ENCODE measurements around the gene C6orf47.

C6orf47 gene

DNA sequence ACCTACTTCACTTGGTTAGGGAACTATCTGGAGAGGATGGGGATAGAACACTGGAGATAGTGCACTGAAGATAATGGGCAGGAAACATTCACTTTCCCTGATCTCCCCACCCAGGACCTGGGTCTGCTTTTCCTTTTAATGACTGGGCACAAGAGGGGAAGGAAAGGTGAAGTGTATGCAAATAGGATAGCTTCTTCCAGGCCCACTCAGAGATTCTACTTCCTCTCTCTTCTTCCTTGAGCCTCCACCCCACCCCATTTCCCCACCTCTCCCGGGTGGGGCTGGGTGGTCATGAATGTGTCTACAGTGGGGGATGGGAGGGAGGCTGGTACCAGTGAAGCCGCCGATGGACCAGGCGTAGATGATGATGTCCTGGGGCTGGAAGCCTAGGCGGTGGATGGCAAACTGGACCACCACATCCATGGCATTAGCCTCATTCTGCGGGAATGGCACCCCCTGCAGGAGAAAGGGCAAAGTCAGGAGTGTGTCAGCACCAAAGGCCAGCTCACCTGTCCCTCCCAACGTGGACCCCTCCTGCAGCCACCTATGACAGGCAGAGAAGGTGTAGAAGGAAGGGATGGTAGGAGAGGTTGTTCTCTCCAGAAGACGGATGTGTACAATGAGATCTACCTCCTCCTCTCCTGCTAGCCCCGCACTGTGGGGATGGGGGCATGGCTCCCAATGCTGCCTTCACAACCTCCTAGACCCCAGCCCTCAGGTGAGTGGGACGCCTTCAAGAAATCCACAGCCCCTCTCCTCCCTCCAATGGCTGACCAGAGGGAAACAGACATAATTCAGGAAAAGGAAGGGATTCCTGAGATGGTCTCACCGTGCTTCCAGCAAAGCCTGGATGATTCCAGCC, 28.9 kb upstream of the C6orf47 start:
- in situ Hi-C loops (cut with MboI; ENCODE audit: low sequenced_read_pairs): loop anchor here (10.0 kb wide), 1 partner anchor 75 kb away; the partner anchor contains the start of gene SAPCD1

DNA sequence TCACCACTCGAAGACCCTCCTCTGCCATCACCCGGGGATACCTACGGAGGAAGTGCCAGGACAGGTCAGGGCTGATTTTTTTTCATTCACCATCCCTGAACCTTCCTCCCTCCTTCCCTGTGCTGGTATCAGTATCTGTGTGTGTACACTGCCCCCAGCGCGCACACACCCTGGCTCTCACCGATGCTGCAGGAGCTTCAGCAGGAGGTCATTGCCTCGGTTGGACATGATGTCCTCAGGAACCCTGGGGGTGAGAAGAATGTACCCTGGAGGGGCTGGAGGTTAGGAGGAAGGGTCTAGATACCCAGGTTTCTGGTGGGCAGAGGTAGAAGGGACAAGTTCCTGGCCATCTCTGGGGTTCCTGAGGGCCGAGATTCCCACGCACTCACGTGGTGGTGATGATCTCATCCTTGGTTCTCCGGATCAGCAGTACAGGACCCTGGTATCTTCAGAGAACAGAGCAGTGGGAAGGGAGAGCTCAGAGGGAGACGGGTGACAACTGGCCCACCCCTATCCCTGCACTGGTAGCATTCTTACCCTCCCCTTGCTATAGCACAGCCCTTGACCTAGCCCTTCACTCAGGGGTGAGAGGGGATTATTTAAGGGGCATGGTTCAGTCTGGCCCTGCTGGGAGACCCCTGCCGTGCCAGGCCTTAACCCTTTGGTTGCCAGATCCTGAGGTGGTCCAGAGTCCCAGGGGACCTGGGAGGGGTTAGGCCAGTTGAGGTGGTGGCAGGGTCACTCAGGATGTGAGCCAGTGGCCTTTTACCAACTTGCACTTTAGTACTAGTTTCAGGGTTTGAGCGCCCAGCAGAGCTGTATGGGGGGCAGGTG, 27.5 kb upstream of the C6orf47 start:
- in situ Hi-C loops (cut with MboI; ENCODE audit: low sequenced_read_pairs): loop anchor here (10.0 kb wide), 1 partner anchor 77 kb away; the partner anchor contains the start of gene SAPCD1

DNA sequence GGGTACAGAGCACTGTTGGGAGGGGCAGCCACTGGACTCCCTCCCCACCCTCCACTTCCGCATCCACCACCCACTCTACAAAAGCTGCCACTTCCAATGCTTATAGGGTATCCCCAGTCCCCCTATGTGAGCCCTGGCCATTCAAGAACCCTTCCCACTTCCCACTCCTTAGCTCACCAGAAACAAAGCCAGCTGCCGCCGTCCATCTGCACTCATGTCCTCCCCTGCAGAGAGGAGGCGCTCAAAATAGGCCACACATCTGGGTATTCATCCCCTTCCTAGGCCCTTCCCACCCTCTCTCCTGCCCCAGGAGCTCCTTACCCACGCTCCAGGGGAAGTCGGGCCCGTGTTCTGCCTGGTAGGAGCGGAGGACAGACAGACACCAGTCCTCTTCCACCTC, 26.7 kb upstream of the C6orf47 start:
- in situ Hi-C loops (cut with MboI; ENCODE audit: low sequenced_read_pairs): loop anchor here (10.0 kb wide), 1 partner anchor 77 kb away; the partner anchor contains the start of gene SAPCD1

DNA sequence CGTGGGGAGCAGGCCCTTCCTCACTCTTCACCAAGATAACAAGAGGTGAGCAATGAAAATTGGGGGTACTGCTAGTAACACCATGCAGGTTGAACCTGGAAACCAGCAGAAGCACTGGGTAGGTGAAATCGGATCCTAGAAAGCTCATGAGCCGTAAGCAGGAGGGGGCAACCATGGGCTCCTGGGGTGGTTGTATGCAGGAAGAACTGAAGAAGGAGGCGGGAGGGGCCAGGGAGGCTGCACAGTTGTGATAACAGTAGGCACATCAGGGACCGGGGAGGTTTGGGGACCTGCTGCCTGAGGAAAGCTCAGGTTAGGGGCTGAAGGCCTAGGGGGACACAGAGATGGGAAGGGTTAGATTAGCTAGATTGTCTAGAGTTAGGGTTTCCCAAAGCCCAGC, 25.9 kb upstream of the C6orf47 start:
- in situ Hi-C loops (cut with MboI; ENCODE audit: low sequenced_read_pairs): loop anchor here (10.0 kb wide), 1 partner anchor 78 kb away; the partner anchor contains the start of gene SAPCD1

GRCh38 chr6:31683591-31683990, 23.0 kb upstream of the C6orf47 start:
- in situ Hi-C loops (cut with MboI; ENCODE audit: low sequenced_read_pairs): loop anchor here (10.0 kb wide), 1 partner anchor 81 kb away; the partner anchor contains the start of gene SAPCD1

GRCh38 chr6:31681135-31681671, 20.6 kb upstream of the C6orf47 start:
- in situ Hi-C loops (cut with MboI; ENCODE audit: low sequenced_read_pairs): loop anchor here (10.0 kb wide), 1 partner anchor 84 kb away; the partner anchor contains the start of gene SAPCD1

DNA sequence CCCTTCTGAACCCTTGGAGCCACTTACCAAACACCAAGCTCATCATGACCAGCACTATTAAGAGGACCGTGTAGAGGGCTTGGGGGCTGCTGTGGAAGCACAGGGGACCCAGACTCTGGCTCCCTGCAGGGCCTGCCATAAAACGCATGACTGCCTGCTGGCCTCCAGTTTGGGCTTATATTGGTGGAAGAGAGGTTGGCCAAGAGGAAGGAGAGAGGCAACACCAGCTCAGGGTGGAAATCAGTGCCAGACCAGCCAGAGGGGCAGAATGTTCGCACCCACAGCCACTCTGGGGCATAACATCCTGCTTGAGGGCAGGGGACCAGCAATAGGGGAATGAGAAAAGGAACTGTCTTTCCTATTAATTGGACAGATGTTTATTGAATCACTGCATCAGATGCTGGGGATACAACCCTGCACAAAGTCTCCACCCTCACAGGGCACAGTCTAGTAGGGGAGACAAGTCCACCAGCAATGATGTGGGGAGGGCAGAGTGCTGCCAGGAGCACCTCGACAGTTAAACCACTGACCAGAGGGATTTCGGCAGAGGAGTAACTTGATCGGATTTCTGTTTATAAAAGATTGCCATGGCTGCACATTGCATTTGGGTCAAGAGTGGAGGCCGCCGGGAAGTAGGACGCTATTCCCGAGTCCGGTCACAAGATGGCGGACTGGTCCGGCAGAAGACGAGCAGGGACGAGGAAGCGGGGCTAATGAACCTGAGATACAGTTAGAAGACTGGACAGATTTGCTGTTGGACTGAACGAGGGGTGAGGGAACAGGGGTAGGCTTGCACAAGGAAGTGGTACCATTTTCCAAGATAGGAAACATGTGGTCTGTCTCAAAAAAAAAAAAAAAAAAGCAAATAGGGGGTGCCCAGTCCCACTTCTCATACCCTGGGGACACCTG, 19.9 kb upstream of the C6orf47 start, which contains the start of gene LY6G5C:
LY6G5C (minus strand) TSS at position 842 of the 909 bp plus-strand sequence; CDS start at position 148, 694 bp downstream.
- in situ Hi-C loops (cut with MboI; ENCODE audit: low sequenced_read_pairs): loop anchor here (10.0 kb wide), 1 partner anchor 84 kb away; the partner anchor contains the start of gene SAPCD1

DNA sequence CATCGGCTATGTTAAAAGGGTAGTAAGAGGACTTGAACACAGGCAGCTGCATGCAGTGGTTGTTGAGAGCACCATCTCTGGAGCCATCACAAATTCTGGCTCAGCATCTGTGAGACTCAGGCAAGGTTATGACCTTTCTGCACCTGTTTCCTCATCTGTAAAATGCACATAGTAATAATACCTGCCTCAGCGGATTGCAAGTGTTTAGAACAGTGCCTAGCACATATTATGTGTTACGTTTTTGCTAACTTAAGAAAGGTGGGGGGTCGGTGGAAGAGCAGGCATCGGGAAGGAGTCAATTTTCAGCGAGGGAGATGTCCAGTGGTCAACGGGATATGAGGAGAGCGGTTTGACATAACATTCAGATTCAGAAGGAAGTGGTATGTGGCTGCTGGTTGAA, 17.4 kb upstream of the C6orf47 start:
- in situ Hi-C loops (cut with MboI; ENCODE audit: low sequenced_read_pairs): no loop called here

DNA sequence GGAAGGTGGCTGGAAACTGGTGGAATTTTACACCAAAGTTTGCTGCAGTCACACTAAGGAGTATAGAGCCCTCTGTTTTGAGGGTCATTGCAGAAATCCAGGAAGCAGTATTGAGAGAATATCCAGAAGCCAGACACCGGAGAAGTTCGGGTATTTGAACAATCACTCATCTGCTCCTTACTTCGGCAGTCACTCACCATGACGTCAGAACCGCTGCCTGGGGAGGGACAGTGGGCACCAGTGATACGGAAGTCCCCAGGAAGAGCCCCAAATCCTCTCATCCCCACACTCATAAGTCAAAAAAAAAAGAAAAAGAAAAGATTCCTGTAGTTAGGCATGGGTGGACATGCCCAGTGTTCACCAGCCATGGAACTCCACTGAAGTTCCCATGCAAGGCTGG, 16.3 kb upstream of the C6orf47 start:
- in situ Hi-C loops (cut with MboI; ENCODE audit: low sequenced_read_pairs): no loop called here

- in situ Hi-C loops (cut with MboI; ENCODE audit: low sequenced_read_pairs): no loop called here
Observed at GRCh38 chr6:31676322-31676903, 15.8 kb upstream of the C6orf47 start.

GRCh38 chr6:31669676-31670075, 9.1 kb upstream of the C6orf47 start, which contains the start of gene LY6G5B:
TSS of gene LY6G5B (plus strand) at chr6:31669976. CDS start at chr6:31670951, 975 bp downstream.
- in situ Hi-C loops (cut with MboI; ENCODE audit: low sequenced_read_pairs): loop anchor here (25.0 kb wide), 1 partner anchor 293 kb away; the partner anchor contains the start of genes DXO, NELFE and SKIC2

GRCh38 chr6:31666337-31666965, 5.9 kb upstream of the C6orf47 start:
- in situ Hi-C loops (cut with MboI; ENCODE audit: low sequenced_read_pairs): loop anchor here (25.0 kb wide), 1 partner anchor 296 kb away; the partner anchor contains the start of genes DXO, NELFE and SKIC2

DNA sequence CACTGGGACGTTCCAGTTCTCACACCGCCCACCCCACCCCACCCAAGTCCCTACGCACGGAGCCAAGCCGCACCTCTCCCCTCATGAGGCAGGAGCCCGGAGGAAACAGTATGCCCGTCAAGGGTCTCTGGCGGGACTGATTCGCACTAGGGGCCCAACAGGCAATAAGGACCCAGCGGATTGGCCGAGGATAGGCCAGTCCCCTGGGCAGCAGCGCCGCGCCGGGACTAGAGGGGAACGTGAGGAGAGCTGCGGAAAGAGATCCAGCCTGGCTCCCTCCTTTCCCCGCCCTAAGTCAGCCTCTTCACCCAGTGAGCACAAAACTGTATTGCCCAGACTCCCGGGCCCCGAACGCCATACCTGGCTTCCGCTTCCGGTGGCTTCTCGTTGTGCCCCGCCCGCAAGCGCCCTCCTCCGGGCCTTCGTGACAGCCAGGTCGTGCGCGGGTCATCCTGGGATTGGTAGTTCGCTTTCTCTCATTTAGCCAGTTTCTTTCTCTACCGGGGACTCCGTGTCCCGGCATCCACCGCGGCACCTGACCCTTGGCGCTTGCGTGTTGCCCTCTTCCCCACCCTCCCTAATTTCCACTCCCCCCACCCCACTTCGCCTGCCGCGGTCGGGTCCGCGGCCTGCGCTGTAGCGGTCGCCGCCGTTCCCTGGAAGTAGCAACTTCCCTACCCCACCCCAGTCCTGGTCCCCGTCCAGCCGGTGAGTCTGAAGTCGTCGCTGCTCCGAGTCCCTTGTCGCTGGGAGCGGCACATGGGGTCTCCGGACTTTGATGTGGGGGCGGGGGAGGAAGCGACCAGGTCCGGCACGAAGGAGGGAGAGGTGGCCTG, 5.1 kb upstream of the C6orf47 start, which contains the start of gene CSNK2B:
CSNK2B (plus strand) TSS at position 580 of the 836 bp plus-strand sequence. CDS start 752 bp downstream, outside the sequence.
- in situ Hi-C loops (cut with MboI; ENCODE audit: low sequenced_read_pairs): loop anchor here (25.0 kb wide), 1 partner anchor 297 kb away; the partner anchor contains the start of genes DXO, NELFE and SKIC2

- in situ Hi-C loops (cut with MboI; ENCODE audit: low sequenced_read_pairs): loop anchor here (25.0 kb wide), 1 partner anchor 297 kb away; the partner anchor contains the start of genes DXO, NELFE and SKIC2
Observed at GRCh38 chr6:31664790-31665500, 4.4 kb upstream of the C6orf47 start, which contains the start of gene GPANK1. TSS of gene GPANK1 (minus strand) at chr6:31664997. CDS start at chr6:31664478, 519 bp downstream.

DNA sequence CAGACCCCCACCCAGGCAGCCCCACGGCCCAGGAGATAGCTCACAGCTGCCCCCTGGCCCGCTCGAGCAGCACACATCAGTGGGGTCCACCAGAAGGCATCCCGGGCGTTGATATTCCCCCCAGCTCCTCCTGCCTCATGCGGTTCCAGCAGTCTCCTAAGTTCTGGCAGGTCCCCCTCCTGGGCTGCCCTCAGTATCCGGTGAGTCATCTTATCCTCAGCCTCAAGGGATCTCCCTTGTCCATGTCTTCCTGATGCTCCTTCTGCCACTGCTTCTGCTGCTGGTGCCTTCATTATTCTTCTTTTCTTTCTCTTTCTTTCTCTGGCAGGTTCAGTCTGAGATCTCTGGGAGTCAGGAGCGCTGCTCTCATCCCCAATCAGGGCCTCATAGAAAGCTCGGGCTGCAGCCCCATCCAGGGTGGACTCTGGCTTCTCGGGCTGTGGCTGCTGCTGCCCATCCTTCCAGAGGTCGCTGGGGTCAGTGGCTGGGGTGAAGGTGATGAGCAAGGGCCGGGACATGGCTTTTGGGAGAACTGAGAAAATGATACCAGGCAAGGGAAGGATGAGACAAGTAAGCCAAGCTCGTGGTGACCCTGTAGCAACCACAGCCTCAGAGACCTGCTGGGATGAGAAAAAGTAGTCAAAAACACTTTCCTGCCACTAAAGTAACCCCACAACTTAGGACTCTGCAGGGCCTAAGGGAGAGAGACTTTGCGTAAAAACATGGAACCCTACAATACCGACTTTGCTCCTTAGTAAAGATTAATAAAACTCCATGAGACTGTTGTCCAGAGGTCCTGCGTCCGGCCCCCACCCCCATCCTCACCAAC, 3.6 kb upstream of the C6orf47 start:
- in situ Hi-C loops (cut with MboI; ENCODE audit: low sequenced_read_pairs): loop anchor here (25.0 kb wide), 1 partner anchor 298 kb away; the partner anchor contains the start of genes DXO, NELFE and SKIC2

All from HL-60/S4 treated with phorbol 12-myristate 13-acetate at 8.2 ng/mL for 4 days and 3 days (cell line).